OCI-LY1 (cell line): ENCODE measurements around the gene RABGAP1.

Experiments used
- H2AFZ ChIP-seq: fragments of 200-600 bp; sonication (generic), shearing (Covaris generic); 2 replicates; pipeline ENCODE4 v1.6.0; 2014; ENCODE audit warnings: antibody characterized with exemption, mild to moderate bottlenecking, low read length
- H3F3A ChIP-seq: fragments of 200-600 bp; sonication (generic), shearing (Covaris generic); 2 replicates; pipeline ENCODE4 v1.6.0; 2014; ENCODE audit warnings: mild to moderate bottlenecking, antibody characterized with exemption, low read length, moderate library complexity; ENCODE audit not compliant: insufficient read depth
- H3K27ac ChIP-seq: fragments of 200-600 bp; sonication (generic); 2 replicates; pipeline ENCODE4 v1.5.1; 2014; ENCODE audit warnings: low read length, mixed run types, mild to moderate bottlenecking, low read depth; ENCODE audit not compliant: poor library complexity, severe bottlenecking
- H3K27me3 ChIP-seq: fragments of 200-600 bp; sonication (generic); 2 replicates; pipeline ENCODE4 v1.6.0; 2014; ENCODE audit warnings: antibody characterized with exemption, mild to moderate bottlenecking, low read length, moderate library complexity; ENCODE audit not compliant: insufficient read depth
- H3K36me3 ChIP-seq: fragments of 200-600 bp; sonication (generic); 2 replicates; pipeline ENCODE4 v1.6.1; 2014; ENCODE audit warnings: mild to moderate bottlenecking, antibody characterized with exemption, low read length, moderate library complexity, mixed read lengths; ENCODE audit not compliant: insufficient read depth
- H3K4me1 ChIP-seq: fragments of 200-600 bp; sonication (generic); 2 replicates; pipeline ENCODE4 v1.5.1; 2014; ENCODE audit warnings: mild to moderate bottlenecking, low read length, moderate library complexity; ENCODE audit not compliant: insufficient read depth, severe bottlenecking
- H3K4me2 ChIP-seq: fragments of 200-600 bp; sonication (generic), shearing (Covaris generic); 2 replicates; pipeline ENCODE4 v1.6.1; 2014; ENCODE audit warnings: low read length
- H3K4me3 ChIP-seq: fragments of 200-600 bp; sonication (generic); 2 replicates; pipeline ENCODE4 v1.5.1; 2014; ENCODE audit warnings: low read length, low read depth, mild to moderate bottlenecking, mixed read lengths; ENCODE audit not compliant: poor library complexity, severe bottlenecking
- H3K79me2 ChIP-seq: fragments of 200-600 bp; shearing (Covaris generic); 2 replicates; pipeline ENCODE4 v1.6.1; 2016; ENCODE audit warnings: mixed run types, low read length, mixed read lengths; ENCODE audit not compliant: insufficient read depth
- H3K9ac ChIP-seq: fragments of 200-600 bp; sonication (generic), shearing (Covaris generic); 2 replicates; pipeline ENCODE4 v1.6.1; 2014; ENCODE audit warnings: mild to moderate bottlenecking, low read length, mixed read lengths
- H3K9me2 ChIP-seq: fragments of 200-600 bp; sonication (generic), shearing (Covaris generic); 2 replicates; pipeline ENCODE4 v1.6.1; 2014; ENCODE audit warnings: low read depth, mild to moderate bottlenecking, low read length, mixed read lengths
- H3K9me3 ChIP-seq: fragments of 200-600 bp; shearing (Covaris generic); 2 replicates; pipeline ENCODE4 v1.6.1; 2014; ENCODE audit warnings: low read length, mixed read lengths
- H4K20me1 ChIP-seq: fragments of 200-600 bp; sonication (generic), shearing (Covaris generic); 2 replicates; pipeline ENCODE4 v1.6.0; 2016; ENCODE audit warnings: mild to moderate bottlenecking, low read length; ENCODE audit not compliant: insufficient read depth
- CTCF ChIP-seq: fragments of 200-600 bp; sonication (generic), shearing (Covaris generic); IDR thresholded peaks from 2 replicates; pipeline ENCODE4 v1.5.1; 2017; ENCODE audit warnings: mild to moderate bottlenecking, antibody characterized with exemption, low read length, moderate library complexity, mixed read lengths
- EZH2 ChIP-seq: fragments of 200-600 bp; sonication (generic), shearing (Covaris generic); IDR thresholded peaks from 2 replicates; pipeline ENCODE4 v1.8.0; 2017; ENCODE audit warnings: borderline replicate concordance, mixed run types, mild to moderate bottlenecking, antibody characterized with exemption, low read length, moderate library complexity, mixed read lengths

The RABGAP1 gene

GRCh38 chr9:122996586-122996985 is 55.8 kb downstream of the RABGAP1 start:
- Histone ChIP-seq H4K20me1 (no peaks in the 10 kb centered on the region), H3K4me2 (no peak overlapping the region), H3K36me3 (peaks cover 43% of the 10 kb centered on the region), H3F3A (no peaks in the 10 kb centered on the region), H3K9me3 (no peaks in the 10 kb centered on the region), H2AFZ (no peak overlapping the region), H3K27me3 (no peaks in the 10 kb centered on the region), H3K9ac (no peak overlapping the region), H3K9me2 (no peaks in the 10 kb centered on the region), H3K4me3 (no peak overlapping the region), H3K4me1 (no peaks in the 10 kb centered on the region), H3K27ac (no peak overlapping the region), H3K79me2 (no peaks in the 10 kb centered on the region)
- TF ChIP-seq EZH2: no peak
- no peak for TF ChIP-seq CTCF

DNA sequence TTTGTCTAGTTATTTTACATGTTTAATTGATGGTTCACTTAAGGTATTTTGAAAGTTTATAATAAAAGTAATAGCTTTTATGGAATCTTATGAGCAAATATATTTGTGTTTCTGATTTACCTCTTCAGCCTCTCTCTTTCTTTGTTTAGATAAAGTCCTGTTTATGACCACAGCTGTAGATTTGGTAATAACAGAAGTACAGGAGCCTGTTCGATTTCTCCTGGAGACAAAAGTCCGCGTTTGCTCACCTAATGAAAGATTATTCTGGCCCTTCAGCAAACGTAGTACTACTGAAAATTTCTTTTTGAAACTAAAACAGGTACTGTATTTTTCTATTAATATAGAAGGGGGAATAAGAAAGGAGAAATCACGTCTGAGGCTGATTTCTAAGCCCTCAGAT is 57.6 kb downstream of the RABGAP1 start:
- no peak for TF ChIP-seq CTCF
- no peak for TF ChIP-seq EZH2
- H3K27me3 ChIP-seq: no peaks in the 10 kb centered on the region
- H3K4me2 ChIP-seq: no peak overlapping the region
- no peaks in the 10 kb centered on the region for H3F3A ChIP-seq
- no peaks in the 10 kb centered on the region for H4K20me1 ChIP-seq
- no peak overlapping the region for H2AFZ ChIP-seq
- H3K9me3 ChIP-seq: no peaks in the 10 kb centered on the region
- H3K79me2 ChIP-seq: no peaks in the 10 kb centered on the region
- peaks cover 45% of the 10 kb centered on the region for H3K36me3 ChIP-seq
- H3K9ac ChIP-seq: no peak overlapping the region
- H3K4me1 ChIP-seq: no peaks in the 10 kb centered on the region
- no peak overlapping the region for H3K27ac ChIP-seq
- no peaks in the 10 kb centered on the region for H3K9me2 ChIP-seq
- no peak overlapping the region for H3K4me3 ChIP-seq

DNA sequence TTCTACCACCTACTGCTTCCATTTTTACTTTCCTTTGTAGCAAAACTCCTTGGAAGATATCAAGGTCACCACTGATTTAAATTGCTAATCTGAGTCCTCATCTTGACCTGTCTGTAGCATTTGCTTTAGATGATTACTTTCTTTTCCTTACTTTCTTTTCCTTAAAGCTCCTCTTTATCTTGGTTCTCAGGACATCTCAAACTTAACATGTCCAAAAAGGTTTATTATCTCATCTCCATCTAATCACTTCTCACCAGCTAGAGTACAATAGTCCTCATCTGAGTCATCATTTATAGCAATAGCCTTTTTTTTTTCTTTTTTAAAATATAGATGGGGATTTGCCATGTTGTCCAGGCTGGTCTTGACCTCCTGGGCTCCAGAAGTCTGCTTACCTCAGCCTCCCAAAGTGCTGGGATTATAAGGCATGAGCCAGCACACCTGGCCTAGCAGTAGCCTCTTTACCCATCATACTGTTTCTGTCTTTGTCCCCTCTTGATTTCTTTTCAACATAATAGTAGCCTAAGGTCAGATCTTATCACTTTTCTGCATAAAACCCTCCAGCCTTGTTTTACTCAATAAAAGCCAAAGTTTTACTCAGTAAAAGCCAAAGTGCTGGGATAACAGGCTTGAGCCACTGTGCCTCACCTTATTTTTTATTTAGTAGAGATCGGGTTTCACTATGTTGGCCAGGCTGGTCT is 59.7 kb downstream of the RABGAP1 start:
- Histone ChIP-seq H3F3A (no peaks in the 10 kb centered on the region), H3K9me2 (no peaks in the 10 kb centered on the region), H3K9me3 (no peaks in the 10 kb centered on the region), H3K36me3 (peaks cover 49% of the 10 kb centered on the region), H3K79me2 (no peaks in the 10 kb centered on the region), H3K4me2 (no peak overlapping the region), H3K4me1 (no peaks in the 10 kb centered on the region), H3K27ac (no peak overlapping the region), H2AFZ (no peak overlapping the region), H4K20me1 (no peaks in the 10 kb centered on the region), H3K4me3 (no peak overlapping the region), H3K9ac (no peak overlapping the region), H3K27me3 (no peaks in the 10 kb centered on the region)
- TF ChIP-seq CTCF (no peak), EZH2 (no peak)
